GM12878 (cell line): ENCODE results near the gene TTC39B. TPM values are rescaled to one million over a fixed set of nuclear protein-coding genes. Genes with fewer than 3 reads are reported as not detected.

Experiments used
- CBX3 ChIP-seq: fragments of 200-600 bp; sonication (generic); IDR thresholded peaks from 2 replicates; pipeline ENCODE4 v1.6.1; 2016; ENCODE audit warnings: low read depth, borderline replicate concordance
- CBX5 ChIP-seq: sonication (generic); IDR thresholded peaks from 2 replicates; pipeline ENCODE4 v1.6.1; 2016; ENCODE audit warnings: low read depth, moderate library complexity, mild to moderate bottlenecking, inconsistent platforms
- EP300 ChIP-seq, 2 experiments: fragments of 150-350 bp in 1 of 2; IDR thresholded peaks; 2 replicates each; pipeline ENCODE4 v1.6.1; 2011 to 2012; ENCODE audit warnings: low read depth in 2 of 2, low read length in 2 of 2, borderline replicate concordance in 1 of 2, improper control_type of control experiment in 1 of 2, inconsistent platforms in 1 of 2; ENCODE audit not compliant: control insufficient read depth in 1 of 2
- ETV6 ChIP-seq, 2 experiments: fragments of 450-650 bp in 1 of 2; IDR thresholded peaks in 1 of 2; conservative IDR thresholded peaks in 1 of 2; 2 replicates each; pipeline ENCODE4 v1.6.1; 2014; ENCODE audit warnings: antibody characterized with exemption in 1 of 2, borderline replicate concordance in 1 of 2, low read depth in 1 of 2, mild to moderate bottlenecking in 1 of 2, moderate library complexity in 1 of 2
- FOXM1 ChIP-seq: IDR thresholded peaks from 2 replicates; pipeline ENCODE4 v1.6.1; 2012; ENCODE audit warnings: low read depth, mild to moderate bottlenecking, inconsistent platforms, low read length, moderate library complexity
- HCFC1 ChIP-seq: fragments of 150-350 bp; IDR thresholded peaks from 2 replicates; pipeline ENCODE4 v1.6.1; 2014; ENCODE audit warnings: low read length
- NR2C2 ChIP-seq: IDR thresholded peaks from 2 replicates; pipeline ENCODE4 v1.6.1; 2011; ENCODE audit warnings: borderline replicate concordance, low read depth; ENCODE audit not compliant: control insufficient read depth, insufficient read length
- RCOR1 ChIP-seq: conservative IDR thresholded peaks from 2 replicates; pipeline ENCODE4 v1.6.1; 2012; ENCODE audit warnings: low read depth, low read length, improper control_type of control experiment
- RUNX3 ChIP-seq: IDR thresholded peaks from 2 replicates; pipeline ENCODE4 v1.6.1; 2012; ENCODE audit warnings: low read length, inconsistent platforms
- SPI1 ChIP-seq: IDR thresholded peaks from 2 replicates; pipeline ENCODE4 v1.6.1; 2011; ENCODE audit warnings: low read depth, mild to moderate bottlenecking, low read length, moderate library complexity, borderline replicate concordance; ENCODE audit not compliant: insufficient read depth
- SREBF1 ChIP-seq: IDR thresholded peaks from 2 replicates; pipeline ENCODE4 v1.6.1; 2012; ENCODE audit warnings: mild to moderate bottlenecking, low read length
- SREBF2 ChIP-seq: IDR thresholded peaks from 2 replicates; pipeline ENCODE4 v1.6.1; 2012; ENCODE audit warnings: mild to moderate bottlenecking, low read length
- TCF3 ChIP-seq: IDR thresholded peaks from 2 replicates; pipeline ENCODE4 v1.6.1; 2012; ENCODE audit warnings: low read depth, mild to moderate bottlenecking, low read length, borderline replicate concordance; ENCODE audit not compliant: insufficient read depth
- TCF7 ChIP-seq: IDR thresholded peaks from 2 replicates; pipeline ENCODE4 v1.6.1; 2014; ENCODE audit warnings: antibody characterized with exemption, borderline replicate concordance
- WRNIP1 ChIP-seq: IDR thresholded peaks from 2 replicates; pipeline ENCODE4 v1.6.1; 2011; ENCODE audit warnings: low read depth, low read length, improper control_type of control experiment, borderline replicate concordance
- YY1 ChIP-seq: IDR thresholded peaks from 2 replicates; pipeline ENCODE4 v1.6.1; 2011; ENCODE audit warnings: low read depth, mild to moderate bottlenecking, low read length
- polyA plus RNA-seq, 11 experiments: library from polyadenylated mRNA; depleted of rRNA in 4 of 11; unstranded in 6 of 11; stranded (reverse) in 5 of 11; fragments of >200 nt; fragmentation: Nextera tagmentation in 4 of 11; fragmentation: Illumina TruSeq in 1 of 11; extraction: Ambion mirVana in 4 of 11; extraction: Trizol in 1 of 11; gene quantifications; 1 replicate in 1 of 11; 2 replicates in 10 of 11; pipeline versions ENCODE4 v1.2.1 to v1.2.3, GENCODE V29; 2011 to 2016; ENCODE audit warnings: inconsistent platforms in 2 of 11, missing spikeins in 2 of 11, low read depth in 1 of 11
- total RNA-seq, 4 experiments: library from RNA; depleted of rRNA in 3 of 4; stranded (reverse); fragments of >200 nt in 3 of 4; fragmentation: Illumina TruSeq in 1 of 4; extraction: Trizol in 1 of 4; gene quantifications; 2 replicates each; pipeline versions ENCODE4 v1.2.1 to v1.2.3, GENCODE V29; 2013 to 2021
- TF ChIP-seq, protein P1 (sequence below): fragments of 450-650 bp; formaldehyde crosslinking; IDR thresholded peaks from 2 replicates; pipeline ENCODE4 v1.5.0; 2022; ENCODE audit warnings: mild to moderate bottlenecking, missing genetic modification characterization
- TF ChIP-seq, protein P2 (sequence below): IDR thresholded peaks from 2 replicates; pipeline ENCODE4 v1.6.1; 2012; ENCODE audit warnings: low read depth, low read length, improper control_type of control experiment
- TF ChIP-seq, protein P3 (sequence below): fragments of 150-350 bp; IDR thresholded peaks from 2 replicates; pipeline ENCODE4 v1.6.1; 2014; ENCODE audit warnings: mild to moderate bottlenecking, low read depth, low read length
- TF ChIP-seq, protein P4 (sequence below): IDR thresholded peaks from 2 replicates; pipeline ENCODE4 v1.6.1; 2012; ENCODE audit warnings: low read length, inconsistent platforms
- TF ChIP-seq, protein P5 (sequence below): fragments of 450-650 bp; IDR thresholded peaks from 2 replicates; pipeline ENCODE4 v1.6.1; 2017; ENCODE audit warnings: borderline replicate concordance

Gene TTC39B
- total and polyA plus RNA-seq, 10 of the 15 experiments (the other 5 are each of a cell fraction or from before 2014, with no cell fraction given), result 0.68 to 2.5 (median 1.5) TPM

DNA sequence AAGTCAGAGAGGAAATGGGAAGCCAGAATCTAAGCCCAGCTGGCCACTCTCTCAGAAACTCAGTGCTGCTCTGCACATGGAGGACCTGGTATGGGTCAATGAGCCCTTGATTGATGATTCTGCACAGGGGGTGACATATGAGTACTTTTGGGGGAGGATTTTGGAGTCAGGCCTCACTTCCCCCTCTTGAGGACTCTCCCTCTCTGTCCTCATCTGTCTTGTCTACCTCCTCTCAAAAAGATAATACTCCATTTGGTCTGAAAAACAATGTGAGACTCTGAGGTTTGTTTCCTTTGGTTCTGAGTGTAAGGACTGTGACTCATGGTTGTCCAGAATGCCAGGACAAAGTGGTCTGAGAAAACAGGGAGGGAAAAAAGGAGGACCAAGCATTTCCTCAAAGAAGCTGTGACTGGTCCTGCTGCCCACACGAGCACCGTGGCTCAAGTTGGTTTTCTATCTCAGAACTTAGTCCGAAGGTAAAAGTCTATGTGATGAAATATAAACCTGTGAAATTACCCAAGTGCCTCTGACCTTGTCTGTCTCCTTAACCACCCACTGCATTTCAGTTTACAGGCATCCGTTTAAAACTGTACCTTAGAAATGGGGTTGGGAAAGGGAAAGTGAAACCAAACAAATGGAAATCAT, 11.1 kb downstream of the TTC39B start (continued):
- TF ChIP-seq, protein P1, sequence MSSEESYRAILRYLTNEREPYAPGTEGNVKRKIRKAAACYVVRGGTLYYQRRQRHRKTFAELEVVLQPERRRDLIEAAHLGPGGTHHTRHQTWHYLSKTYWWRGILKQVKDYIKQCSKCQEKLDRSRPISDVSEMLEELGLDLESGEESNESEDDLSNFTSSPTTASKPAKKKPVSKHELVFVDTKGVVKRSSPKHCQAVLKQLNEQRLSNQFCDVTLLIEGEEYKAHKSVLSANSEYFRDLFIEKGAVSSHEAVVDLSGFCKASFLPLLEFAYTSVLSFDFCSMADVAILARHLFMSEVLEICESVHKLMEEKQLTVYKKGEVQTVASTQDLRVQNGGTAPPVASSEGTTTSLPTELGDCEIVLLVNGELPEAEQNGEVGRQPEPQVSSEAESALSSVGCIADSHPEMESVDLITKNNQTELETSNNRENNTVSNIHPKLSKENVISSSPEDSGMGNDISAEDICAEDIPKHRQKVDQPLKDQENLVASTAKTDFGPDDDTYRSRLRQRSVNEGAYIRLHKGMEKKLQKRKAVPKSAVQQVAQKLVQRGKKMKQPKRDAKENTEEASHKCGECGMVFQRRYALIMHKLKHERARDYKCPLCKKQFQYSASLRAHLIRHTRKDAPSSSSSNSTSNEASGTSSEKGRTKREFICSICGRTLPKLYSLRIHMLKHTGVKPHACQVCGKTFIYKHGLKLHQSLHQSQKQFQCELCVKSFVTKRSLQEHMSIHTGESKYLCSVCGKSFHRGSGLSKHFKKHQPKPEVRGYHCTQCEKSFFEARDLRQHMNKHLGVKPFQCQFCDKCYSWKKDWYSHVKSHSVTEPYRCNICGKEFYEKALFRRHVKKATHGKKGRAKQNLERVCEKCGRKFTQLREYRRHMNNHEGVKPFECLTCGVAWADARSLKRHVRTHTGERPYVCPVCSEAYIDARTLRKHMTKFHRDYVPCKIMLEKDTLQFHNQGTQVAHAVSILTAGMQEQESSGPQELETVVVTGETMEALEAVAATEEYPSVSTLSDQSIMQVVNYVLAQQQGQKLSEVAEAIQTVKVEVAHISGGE (CRISPR knock-in tag), result no peak
- TF ChIP-seq, protein P2, sequence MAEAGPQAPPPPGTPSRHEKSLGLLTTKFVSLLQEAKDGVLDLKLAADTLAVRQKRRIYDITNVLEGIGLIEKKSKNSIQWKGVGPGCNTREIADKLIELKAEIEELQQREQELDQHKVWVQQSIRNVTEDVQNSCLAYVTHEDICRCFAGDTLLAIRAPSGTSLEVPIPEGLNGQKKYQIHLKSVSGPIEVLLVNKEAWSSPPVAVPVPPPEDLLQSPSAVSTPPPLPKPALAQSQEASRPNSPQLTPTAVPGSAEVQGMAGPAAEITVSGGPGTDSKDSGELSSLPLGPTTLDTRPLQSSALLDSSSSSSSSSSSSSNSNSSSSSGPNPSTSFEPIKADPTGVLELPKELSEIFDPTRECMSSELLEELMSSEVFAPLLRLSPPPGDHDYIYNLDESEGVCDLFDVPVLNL, result no peak
- TF ChIP-seq HCFC1 (no peak), TCF7 (no peak), CBX5 (no peak), WRNIP1 (no peak), SREBF2 (no peak), RCOR1 (no peak), RUNX3 (peak; percentile 14; the same call in 1 of the 2 replicates), YY1 (0 out of 2 replicates have a peak, but pooled peaks have one; percentile 10), SPI1 (peak; percentile 54), CBX3 (no peak), SREBF1 (no peak), ETV6 (conservative IDR thresholded peaks at IDR 0.05 in 1 of 2, IDR thresholded peaks at IDR 0.05 in 1 of 2; ENCODE audit: borderline replicate concordance in 1 of 2, low read depth in 1 of 2) (peak in 1 of 2 experiments; percentile 66; a peak in 1 of 4 replicates), FOXM1 (no peak), TCF3 (no peak), EP300 (IDR thresholded peaks at IDR 0.05; ENCODE audit: borderline replicate concordance in 1 of 2, control insufficient read depth in 1 of 2, low read depth in 2 of 2, low read length in 2 of 2) (no peak), NR2C2 (no peak)
- TF ChIP-seq, protein P3, sequence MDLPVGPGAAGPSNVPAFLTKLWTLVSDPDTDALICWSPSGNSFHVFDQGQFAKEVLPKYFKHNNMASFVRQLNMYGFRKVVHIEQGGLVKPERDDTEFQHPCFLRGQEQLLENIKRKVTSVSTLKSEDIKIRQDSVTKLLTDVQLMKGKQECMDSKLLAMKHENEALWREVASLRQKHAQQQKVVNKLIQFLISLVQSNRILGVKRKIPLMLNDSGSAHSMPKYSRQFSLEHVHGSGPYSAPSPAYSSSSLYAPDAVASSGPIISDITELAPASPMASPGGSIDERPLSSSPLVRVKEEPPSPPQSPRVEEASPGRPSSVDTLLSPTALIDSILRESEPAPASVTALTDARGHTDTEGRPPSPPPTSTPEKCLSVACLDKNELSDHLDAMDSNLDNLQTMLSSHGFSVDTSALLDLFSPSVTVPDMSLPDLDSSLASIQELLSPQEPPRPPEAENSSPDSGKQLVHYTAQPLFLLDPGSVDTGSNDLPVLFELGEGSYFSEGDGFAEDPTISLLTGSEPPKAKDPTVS, result no peak
- TF ChIP-seq, protein P4, sequence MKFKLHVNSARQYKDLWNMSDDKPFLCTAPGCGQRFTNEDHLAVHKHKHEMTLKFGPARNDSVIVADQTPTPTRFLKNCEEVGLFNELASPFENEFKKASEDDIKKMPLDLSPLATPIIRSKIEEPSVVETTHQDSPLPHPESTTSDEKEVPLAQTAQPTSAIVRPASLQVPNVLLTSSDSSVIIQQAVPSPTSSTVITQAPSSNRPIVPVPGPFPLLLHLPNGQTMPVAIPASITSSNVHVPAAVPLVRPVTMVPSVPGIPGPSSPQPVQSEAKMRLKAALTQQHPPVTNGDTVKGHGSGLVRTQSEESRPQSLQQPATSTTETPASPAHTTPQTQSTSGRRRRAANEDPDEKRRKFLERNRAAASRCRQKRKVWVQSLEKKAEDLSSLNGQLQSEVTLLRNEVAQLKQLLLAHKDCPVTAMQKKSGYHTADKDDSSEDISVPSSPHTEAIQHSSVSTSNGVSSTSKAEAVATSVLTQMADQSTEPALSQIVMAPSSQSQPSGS, result no peak
- TF ChIP-seq, protein P5, sequence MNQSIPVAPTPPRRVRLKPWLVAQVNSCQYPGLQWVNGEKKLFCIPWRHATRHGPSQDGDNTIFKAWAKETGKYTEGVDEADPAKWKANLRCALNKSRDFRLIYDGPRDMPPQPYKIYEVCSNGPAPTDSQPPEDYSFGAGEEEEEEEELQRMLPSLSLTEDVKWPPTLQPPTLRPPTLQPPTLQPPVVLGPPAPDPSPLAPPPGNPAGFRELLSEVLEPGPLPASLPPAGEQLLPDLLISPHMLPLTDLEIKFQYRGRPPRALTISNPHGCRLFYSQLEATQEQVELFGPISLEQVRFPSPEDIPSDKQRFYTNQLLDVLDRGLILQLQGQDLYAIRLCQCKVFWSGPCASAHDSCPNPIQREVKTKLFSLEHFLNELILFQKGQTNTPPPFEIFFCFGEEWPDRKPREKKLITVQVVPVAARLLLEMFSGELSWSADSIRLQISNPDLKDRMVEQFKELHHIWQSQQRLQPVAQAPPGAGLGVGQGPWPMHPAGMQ, result no peak
